Gastroesophageal sphincter (tissue), 3 donors: ENCODE results near the gene IKZF1.

Experiments
- CTCF ChIP-seq, 4 experiments: fragments of 200-600 bp in 2 of 4; fragments of 450-650 bp in 2 of 4; sonication (generic) in 1 of 4; IDR thresholded peaks; one replicate each; pipeline ENCODE4 v1.5.1; 2017 to 2019; ENCODE audit warnings: antibody characterized with exemption in 4 of 4, mild to moderate bottlenecking in 2 of 4, moderate library complexity in 2 of 4
- EP300 ChIP-seq: sonication (generic); formaldehyde crosslinking; IDR thresholded peaks from one replicate; pipeline ENCODE4 v1.6.1; 2017; ENCODE audit warnings: antibody characterized with exemption, mild to moderate bottlenecking
- POLR2A ChIP-seq, 2 donors: fragments of 450-650 bp; IDR thresholded peaks; one replicate each; pipeline ENCODE4 v1.6.1; 2017; ENCODE audit warnings: antibody characterized with exemption in 2 of 2, mild to moderate bottlenecking in 2 of 2, moderate library complexity in 1 of 2
- POLR2AphosphoS5 ChIP-seq: sonication (generic); formaldehyde crosslinking; IDR thresholded peaks from one replicate; pipeline ENCODE4 v1.6.1; 2017; ENCODE audit warnings: antibody characterized with exemption

GRCh38 chr7:50446542-50446960 is 142.0 kb downstream of the IKZF1 start:
- TF ChIP-seq POLR2A (IDR thresholded peaks at IDR 0.05) = no peak
- TF ChIP-seq CTCF (IDR thresholded peaks at IDR 0.05) = no peak
- TF ChIP-seq POLR2AphosphoS5 = no peak
- no peak for TF ChIP-seq EP300
